Measurements from ENCODE around the gene KATNAL1. TPM values are rescaled to one million over a fixed set of nuclear protein-coding genes. Genes with fewer than 3 reads are reported as not detected.
A peak's percentile ranks its signal among the peaks of the same experiment; 100 is the strongest.

Gene KATNAL1
- total RNA-seq, 1 donor, result 7.0 TPM

DNA sequence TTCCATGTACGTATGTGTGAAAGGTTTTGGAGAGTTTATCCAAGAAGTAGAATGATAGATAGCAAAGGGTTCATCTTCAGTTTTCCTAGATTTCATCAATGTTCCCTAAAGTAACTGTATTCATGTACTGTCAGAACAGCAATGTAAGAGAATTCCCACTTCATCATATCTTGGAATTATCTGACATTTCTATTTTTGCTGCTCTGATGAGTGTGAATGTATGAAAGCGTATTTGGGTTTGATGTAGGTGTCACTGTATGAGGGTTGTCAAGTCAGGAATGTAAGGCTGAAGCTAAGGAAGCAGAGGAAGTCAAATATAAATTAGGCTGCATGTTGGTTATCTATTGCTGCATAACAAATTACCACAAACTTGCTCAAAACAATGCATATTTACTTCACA lies 7.2 kb upstream of the KATNAL1 start:
- Histone ChIP-seq H3K9me3 (ENCODE audit: low read depth, low read length) (no peaks in the 10 kb centered on the region), H3K27me3 (ENCODE audit: insufficient read depth, low read length) (no peaks in the 10 kb centered on the region), H3K4me1 (ENCODE audit: insufficient read depth, low read length) (peaks cover 24% of the 10 kb centered on the region), H3K4me3 (ENCODE audit: low read length) (no peak overlapping the region)

DNA sequence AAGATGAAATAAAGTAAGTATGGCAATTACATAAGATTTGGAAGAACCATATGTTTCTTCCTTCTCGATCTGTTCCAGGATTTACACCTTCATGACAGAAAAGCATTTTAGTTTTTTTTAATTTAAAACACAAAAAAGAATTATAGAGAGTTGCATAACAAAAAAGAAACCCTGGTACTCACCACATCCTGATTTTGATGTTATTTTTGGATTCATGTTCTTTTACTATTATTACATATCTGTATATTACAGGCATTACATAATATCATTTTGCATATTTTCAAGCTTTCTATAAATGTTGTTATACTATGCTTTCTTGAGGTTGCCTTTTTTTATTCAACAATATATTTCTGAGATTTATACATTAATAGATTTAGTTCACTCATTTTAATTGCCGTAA lies 6.7 kb upstream of the KATNAL1 start:
- Histone ChIP-seq H3K4me1 (ENCODE audit: insufficient read depth, low read length) (peaks cover 24% of the 10 kb centered on the region), H3K9me3 (ENCODE audit: low read depth, low read length) (no peaks in the 10 kb centered on the region), H3K4me3 (ENCODE audit: low read length) (no peak overlapping the region), H3K27me3 (ENCODE audit: insufficient read depth, low read length) (no peaks in the 10 kb centered on the region)

DNA sequence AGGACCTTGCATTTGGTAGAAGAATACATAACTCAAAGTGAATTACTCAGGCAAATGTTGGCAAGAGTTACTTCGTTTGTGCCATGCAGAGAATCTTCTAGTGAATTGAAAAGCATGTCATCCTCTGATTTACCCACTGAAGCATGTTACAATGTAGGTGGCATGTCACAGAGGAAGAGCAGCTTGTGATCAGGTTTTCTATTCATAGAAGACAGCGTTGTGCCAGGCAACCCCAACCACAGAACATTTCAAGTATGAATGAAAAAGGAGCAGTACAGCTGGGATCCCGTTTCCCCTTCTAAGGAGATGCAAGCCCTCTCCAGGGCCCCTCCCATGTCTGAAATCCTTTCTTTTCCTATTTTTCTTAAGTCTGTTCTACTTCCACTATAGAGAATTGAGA lies 6.0 kb upstream of the KATNAL1 start:
- Histone ChIP-seq H3K9me3 (ENCODE audit: low read depth, low read length) (no peaks in the 10 kb centered on the region), H3K27me3 (ENCODE audit: insufficient read depth, low read length) (no peaks in the 10 kb centered on the region), H3K4me3 (ENCODE audit: low read length) (no peak overlapping the region), H3K4me1 (ENCODE audit: insufficient read depth, low read length) (peaks cover 28% of the 10 kb centered on the region)

DNA sequence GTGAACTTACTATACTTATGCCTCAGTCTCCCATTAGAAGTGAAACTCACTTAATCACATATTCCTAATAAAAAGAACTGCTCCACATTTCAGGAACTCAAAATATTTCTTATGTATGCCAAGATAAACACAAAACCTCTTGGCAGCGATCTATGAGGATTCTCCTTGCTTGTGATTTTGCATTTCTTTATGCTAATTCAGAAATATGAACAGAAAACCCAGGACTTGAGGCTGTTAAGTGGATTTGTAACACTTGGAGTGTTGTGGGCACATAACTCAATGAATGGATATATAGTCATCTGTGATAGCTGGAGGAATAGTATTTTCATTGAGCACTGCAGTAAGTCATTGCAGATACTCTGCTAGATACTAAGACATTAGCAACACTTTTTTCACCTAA lies 5.6 kb upstream of the KATNAL1 start:
- no peak overlapping the region for H3K4me3 ChIP-seq (ENCODE audit: low read length)
- no peaks in the 10 kb centered on the region for H3K27me3 ChIP-seq (ENCODE audit: insufficient read depth, low read length)
- peaks cover 29% of the 10 kb centered on the region for H3K4me1 ChIP-seq (ENCODE audit: insufficient read depth, low read length)
- no peaks in the 10 kb centered on the region for H3K9me3 ChIP-seq (ENCODE audit: low read depth, low read length)

DNA sequence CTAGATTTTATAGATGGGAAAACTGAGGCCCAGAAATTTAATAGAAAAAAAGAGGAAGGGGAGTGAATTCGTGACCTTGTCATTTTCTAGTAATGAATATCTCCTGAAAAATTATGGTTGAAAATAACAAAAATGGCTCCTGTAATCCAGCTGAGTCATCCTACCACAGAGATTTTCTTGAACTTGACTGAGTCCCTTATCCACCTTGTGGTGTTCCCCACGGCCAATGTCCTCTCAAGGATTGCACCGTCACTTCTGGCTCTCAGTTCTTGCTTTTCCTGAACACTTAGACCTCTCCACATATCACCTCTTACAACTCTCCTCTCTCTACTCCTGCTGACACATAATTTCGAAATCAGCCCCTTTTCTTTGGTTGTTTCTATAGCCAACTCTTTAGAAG lies 1.2 kb upstream of the KATNAL1 start:
- Histone ChIP-seq H3K4me3 (ENCODE audit: low read length) (no peak overlapping the region), H3K27me3 (ENCODE audit: insufficient read depth, low read length) (no peaks in the 10 kb centered on the region), H3K9me3 (ENCODE audit: low read depth, low read length) (no peaks in the 10 kb centered on the region), H3K4me1 (ENCODE audit: insufficient read depth, low read length) (peaks cover 38% of the 10 kb centered on the region)

DNA sequence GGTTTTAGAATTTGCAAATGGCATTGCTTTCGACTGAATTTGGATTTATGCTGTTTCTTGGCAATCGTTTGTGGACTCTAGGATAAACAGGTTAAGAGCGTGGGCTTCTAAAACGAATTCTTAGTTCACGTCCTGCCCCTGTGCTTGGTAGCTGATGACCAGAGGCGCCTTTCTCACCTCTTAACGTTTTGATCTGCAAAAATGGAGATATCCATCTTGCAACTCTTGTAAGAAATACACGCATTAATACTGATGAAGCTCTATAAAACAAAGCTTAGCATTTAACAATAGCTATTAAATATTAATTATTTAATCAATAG lies 580 bp upstream of the KATNAL1 start:
- Histone ChIP-seq H3K9me3 (ENCODE audit: low read depth, low read length) (no peaks in the 10 kb centered on the region), H3K27me3 (ENCODE audit: insufficient read depth, low read length) (no peaks in the 10 kb centered on the region), H3K4me1 (ENCODE audit: insufficient read depth, low read length) (peaks cover 38% of the 10 kb centered on the region), H3K4me3 (ENCODE audit: low read length) (peak overlapping the region; percentile 86)

DNA sequence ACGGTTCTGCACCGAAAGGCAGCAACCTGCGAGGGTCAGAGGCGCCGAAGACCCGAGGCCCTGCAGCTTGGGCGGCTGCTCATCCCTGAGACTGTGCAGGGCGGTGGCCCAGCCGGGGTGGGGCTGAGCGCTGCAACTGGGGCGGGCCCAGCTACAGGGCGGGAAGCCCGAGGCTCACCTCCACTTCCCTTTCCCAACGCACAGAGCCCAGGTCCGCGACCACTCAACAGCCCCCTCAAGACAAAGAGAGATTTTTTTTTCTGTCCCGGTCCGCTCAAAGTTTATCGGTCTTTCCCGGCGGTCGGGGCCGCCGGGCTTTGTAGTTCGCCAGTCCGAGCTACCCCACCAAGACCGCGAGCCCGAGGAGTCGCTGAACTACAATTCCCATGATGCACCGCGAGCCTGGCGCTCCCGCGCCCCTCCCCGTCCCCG lies 573 bp downstream of the KATNAL1 start:
- H3K4me1 ChIP-seq (ENCODE audit: insufficient read depth, low read length), result peaks cover 32% of the 10 kb centered on the region
- no peaks in the 10 kb centered on the region for H3K9me3 ChIP-seq (ENCODE audit: low read depth, low read length)
- H3K4me3 ChIP-seq (ENCODE audit: low read length), result peak overlapping the region; percentile 86
- H3K27me3 ChIP-seq (ENCODE audit: insufficient read depth, low read length), result no peaks in the 10 kb centered on the region

DNA sequence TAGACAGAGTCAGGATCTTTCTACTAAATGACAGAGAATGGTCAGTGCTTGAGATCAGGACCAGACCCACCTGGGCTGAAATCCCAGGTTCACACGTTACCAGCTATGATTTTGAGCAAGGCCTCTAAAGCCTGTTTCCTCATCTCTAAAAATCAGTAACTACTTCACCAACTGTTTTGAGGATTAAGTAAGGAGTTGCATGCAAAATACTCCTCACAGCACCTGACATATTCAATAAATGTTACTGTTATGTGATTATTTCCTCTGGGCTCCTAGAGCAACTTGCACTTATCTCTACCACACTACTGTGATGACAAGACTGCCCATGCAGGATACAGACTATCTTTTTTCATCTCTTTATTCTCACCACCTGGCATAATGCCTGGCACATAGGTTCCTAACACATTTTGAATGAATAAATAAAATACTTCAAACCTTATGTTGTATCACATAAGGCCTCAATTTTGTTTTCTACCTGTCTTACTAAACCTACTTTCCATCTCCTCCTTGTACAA lies 1.8 kb downstream of the KATNAL1 start:
- no peaks in the 10 kb centered on the region for H3K27me3 ChIP-seq (ENCODE audit: insufficient read depth, low read length)

DNA sequence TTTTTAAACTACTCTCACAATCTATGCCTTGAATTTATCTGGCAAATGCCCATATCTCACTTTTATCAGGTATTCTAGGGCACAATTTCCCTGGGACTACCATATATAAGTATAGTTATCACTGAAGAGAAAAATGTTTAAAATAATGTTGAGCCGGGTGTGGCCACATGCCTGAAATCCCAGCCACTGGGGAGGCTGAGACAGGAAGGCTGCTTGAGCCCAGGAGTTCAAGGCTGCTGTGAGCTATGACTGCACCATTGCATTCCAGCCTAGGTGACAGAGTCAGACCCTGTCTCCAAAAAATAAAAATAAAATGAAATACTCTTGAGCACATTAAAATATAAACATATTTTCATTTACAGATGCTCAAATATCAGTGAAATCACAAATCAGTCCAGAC lies 4.1 kb downstream of the KATNAL1 start:
- Histone ChIP-seq H3K4me3 (ENCODE audit: low read length) (no peak overlapping the region), H3K27me3 (ENCODE audit: insufficient read depth, low read length) (no peaks in the 10 kb centered on the region), H3K4me1 (ENCODE audit: insufficient read depth, low read length) (peaks cover 28% of the 10 kb centered on the region), H3K9me3 (ENCODE audit: low read depth, low read length) (no peaks in the 10 kb centered on the region)

More for the DNA sequence above, 1.8 kb downstream of the KATNAL1 start:
- no peak overlapping the region for H3K4me3 ChIP-seq (ENCODE audit: low read length)
- H3K9me3 ChIP-seq (ENCODE audit: low read depth, low read length), result no peaks in the 10 kb centered on the region
- H3K4me1 ChIP-seq (ENCODE audit: insufficient read depth, low read length), result peaks cover 32% of the 10 kb centered on the region

DNA sequence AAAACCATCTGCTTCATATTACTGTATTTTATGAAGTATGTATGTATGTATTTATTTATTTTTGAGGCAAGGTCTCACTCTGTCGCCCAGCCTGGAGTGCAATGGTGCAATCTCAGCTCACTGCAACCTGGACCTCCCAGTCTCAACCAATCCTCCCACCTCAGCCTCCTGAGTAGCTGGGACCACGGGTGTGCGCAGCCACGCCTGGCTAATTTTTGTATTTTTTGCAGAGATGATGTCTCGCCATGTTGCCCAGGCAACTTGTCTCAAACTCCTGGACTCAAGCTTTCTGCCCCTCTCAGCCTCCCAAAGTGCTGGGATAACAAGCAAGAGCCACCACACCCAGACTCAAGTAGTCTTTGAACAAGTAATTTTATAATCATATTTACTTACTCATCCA lies 5.5 kb downstream of the KATNAL1 start:
- Histone ChIP-seq H3K4me1 (ENCODE audit: insufficient read depth, low read length) (peaks cover 22% of the 10 kb centered on the region), H3K27me3 (ENCODE audit: insufficient read depth, low read length) (no peaks in the 10 kb centered on the region), H3K4me3 (ENCODE audit: low read length) (no peak overlapping the region), H3K9me3 (ENCODE audit: low read depth, low read length) (no peaks in the 10 kb centered on the region)

DNA sequence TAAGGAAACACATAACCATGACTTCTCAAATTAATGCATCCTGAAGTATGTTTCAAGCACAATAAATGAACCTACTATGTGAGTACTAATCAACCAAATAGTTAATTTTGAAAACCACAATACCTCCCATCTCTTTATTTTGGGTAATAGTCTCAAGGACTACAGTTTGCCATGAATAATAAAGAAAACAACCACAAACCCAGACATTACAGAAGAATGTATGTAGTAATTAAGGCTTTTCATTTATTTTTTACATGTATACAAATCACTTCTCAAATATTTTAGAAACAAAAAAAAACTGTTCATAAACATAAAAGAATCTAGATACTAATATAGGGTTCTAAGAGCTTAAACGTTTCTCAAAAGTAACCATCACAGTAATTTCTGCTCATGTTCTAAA lies 6.8 kb downstream of the KATNAL1 start:
- no peaks in the 10 kb centered on the region for H3K27me3 ChIP-seq (ENCODE audit: insufficient read depth, low read length)
- H3K4me1 ChIP-seq (ENCODE audit: insufficient read depth, low read length), result peaks cover 15% of the 10 kb centered on the region
- no peaks in the 10 kb centered on the region for H3K9me3 ChIP-seq (ENCODE audit: low read depth, low read length)
- no peak overlapping the region for H3K4me3 ChIP-seq (ENCODE audit: low read length)

DNA sequence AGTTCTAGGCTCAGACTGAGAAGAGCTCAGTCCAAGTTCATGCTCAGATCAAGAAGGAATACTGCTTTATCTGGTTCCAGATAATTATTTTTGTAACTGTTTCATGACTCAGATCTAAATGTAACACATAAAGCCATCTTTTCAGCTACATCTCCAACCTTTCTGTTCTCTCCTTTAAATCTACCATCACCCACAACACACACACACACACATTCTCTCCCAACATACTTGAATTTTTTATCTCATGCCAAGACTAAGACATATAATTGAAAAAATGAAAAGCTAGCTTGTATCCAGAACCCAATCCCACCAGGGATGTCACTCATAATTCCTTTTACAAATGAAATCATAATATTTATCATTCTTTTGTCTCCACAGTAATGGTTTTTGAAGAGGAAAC lies 7.6 kb downstream of the KATNAL1 start:
- Histone ChIP-seq H3K27me3 (ENCODE audit: insufficient read depth, low read length) (no peaks in the 10 kb centered on the region), H3K4me1 (ENCODE audit: insufficient read depth, low read length) (peaks cover 12% of the 10 kb centered on the region), H3K9me3 (ENCODE audit: low read depth, low read length) (no peaks in the 10 kb centered on the region), H3K4me3 (ENCODE audit: low read length) (no peak overlapping the region)

DNA sequence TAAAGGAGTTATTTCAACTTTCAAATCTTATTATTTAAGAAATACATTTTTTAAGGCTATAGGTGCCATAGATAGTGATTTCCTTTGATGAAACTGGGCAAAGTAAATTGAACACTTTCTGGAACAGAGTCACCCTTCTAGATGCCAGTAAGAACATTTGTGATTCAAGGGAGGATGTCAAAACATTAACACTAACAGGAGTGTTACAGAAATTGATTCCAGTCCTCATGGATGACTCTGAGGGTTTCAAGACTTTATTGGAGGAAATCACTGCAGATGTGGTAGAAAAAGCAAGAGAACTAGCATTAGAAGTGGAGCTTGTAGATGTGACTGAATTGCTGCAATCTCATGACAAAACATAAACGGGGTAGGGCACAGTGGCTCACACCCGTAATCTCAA lies 12.2 kb downstream of the KATNAL1 start:
- Histone ChIP-seq H3K4me1 (ENCODE audit: insufficient read depth, low read length) (no peaks in the 10 kb centered on the region), H3K4me3 (ENCODE audit: low read length) (no peak overlapping the region), H3K9me3 (ENCODE audit: low read depth, low read length) (no peaks in the 10 kb centered on the region), H3K27me3 (ENCODE audit: insufficient read depth, low read length) (no peaks in the 10 kb centered on the region)

DNA sequence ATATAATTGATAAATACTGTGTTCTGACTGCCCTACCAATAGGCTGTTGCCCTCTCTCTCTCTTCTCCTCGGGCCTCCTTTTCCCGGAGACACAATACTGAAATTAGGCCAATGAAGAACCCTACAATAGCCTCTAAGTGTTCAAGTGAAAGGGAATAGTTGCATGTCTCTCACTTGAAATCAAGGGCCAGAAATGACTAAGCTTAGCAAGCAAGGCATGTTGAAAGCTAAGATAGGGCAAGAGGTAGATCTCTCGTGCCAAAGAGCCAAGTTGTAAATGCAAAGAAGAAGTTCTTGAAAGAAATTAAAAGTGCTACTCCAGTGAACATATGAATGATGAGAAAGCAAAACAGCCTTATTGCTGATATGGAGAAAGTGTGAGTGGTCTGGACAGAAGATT lies 13.3 kb downstream of the KATNAL1 start:
- Histone ChIP-seq H3K4me1 (ENCODE audit: insufficient read depth, low read length) (no peaks in the 10 kb centered on the region), H3K27me3 (ENCODE audit: insufficient read depth, low read length) (no peaks in the 10 kb centered on the region), H3K9me3 (ENCODE audit: low read depth, low read length) (no peaks in the 10 kb centered on the region), H3K4me3 (ENCODE audit: low read length) (no peak overlapping the region)

DNA sequence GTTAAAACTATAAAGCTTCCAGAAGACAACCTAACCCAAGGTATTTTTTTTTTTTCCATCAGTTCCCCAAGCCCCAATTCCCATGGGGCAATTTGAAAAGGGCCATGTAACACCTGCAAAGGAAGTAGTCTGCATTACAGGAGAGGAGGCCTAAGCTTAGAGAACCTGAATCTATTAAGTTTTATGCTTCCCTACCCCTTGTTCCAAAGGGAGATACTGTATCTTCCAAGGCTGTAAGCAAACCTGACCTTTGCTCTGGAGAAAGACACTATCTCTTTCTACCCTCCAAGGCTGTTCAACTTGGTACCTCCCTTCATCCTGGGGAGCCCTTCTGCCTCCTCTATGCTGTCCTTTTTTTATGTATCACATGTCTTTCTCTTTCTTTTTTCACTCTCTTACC lies 15.0 kb downstream of the KATNAL1 start:
- H3K4me1 ChIP-seq (ENCODE audit: insufficient read depth, low read length), result no peaks in the 10 kb centered on the region
- H3K4me3 ChIP-seq (ENCODE audit: low read length), result no peak overlapping the region
- H3K9me3 ChIP-seq (ENCODE audit: low read depth, low read length), result no peaks in the 10 kb centered on the region
- no peaks in the 10 kb centered on the region for H3K27me3 ChIP-seq (ENCODE audit: insufficient read depth, low read length)

DNA sequence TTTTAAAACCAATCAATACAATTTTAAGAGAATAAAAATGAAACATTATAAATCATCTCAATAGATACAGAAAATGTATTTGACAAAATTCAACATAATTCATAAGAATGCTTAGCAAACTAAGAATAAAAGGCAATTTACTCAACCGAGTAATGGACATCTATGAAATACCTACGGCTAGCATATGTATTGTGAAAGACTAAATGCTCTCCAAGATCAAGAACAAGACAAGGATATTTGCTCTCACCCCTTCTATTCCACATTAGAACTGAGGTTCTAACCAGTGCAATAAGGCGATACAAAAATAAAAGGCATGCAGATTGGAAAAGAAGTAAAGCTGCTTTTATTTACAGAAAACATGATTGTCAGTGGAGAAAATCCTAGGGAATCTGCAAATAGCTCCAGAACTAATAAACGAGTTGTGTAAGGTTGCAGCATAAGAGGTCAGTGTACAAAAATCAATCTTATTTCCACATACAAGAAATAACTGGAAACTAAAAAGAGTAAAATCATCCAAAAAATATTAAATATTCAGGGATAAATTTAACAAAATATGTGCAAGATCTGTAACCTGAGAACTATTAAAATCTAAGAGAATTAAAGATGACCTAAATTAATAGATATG lies 16.4 kb downstream of the KATNAL1 start:
- Histone ChIP-seq H3K9me3 (ENCODE audit: low read depth, low read length) (no peaks in the 10 kb centered on the region), H3K4me3 (ENCODE audit: low read length) (no peak overlapping the region), H3K4me1 (ENCODE audit: insufficient read depth, low read length) (no peaks in the 10 kb centered on the region), H3K27me3 (ENCODE audit: insufficient read depth, low read length) (no peaks in the 10 kb centered on the region)
